Endothelial cell of umbilical vein (primary cell): Measurements from ENCODE around the gene MRPS21. TPM values are rescaled to one million over a fixed set of nuclear protein-coding genes. Genes with fewer than 3 reads are reported as not detected.

Experiments
- BruUV-seq: library from RNA; stranded (reverse); fragments of 400-500 nt; replicated peaks from 2 replicates; lab custom pipeline; 2021; lab: Mats Ljungman, UMichigan
- CTCF ChIA-PET: fragments of 300-600, 350-600 bp; sonication (Branson Sonifier 250); formaldehyde crosslinking; loops from one replicate; lab custom pipeline; 2021; ENCODE audit warnings: antibody characterized with exemption, inconsistent platforms; lab: Charles Lee
- POLR2A ChIA-PET: fragments of 300-600, 350-600 bp; sonication (Branson Sonifier 250); formaldehyde crosslinking; loops from one replicate; lab custom pipeline; 2021; ENCODE audit warnings: antibody characterized with exemption, inconsistent platforms; lab: Charles Lee
- DNase-seq: peaks from one replicate; pipeline ENCODE4 v3.0.0-alpha.2; 2011; ENCODE audit warnings: low read depth, low spot score
- FAIRE-seq: peaks from 2 replicates; lab custom pipeline; 2011; peaks lifted over from hg19 to GRCh38; lab: Jason Lieb, UNC
- H2AFZ ChIP-seq: 2 replicates; pipeline ENCODE4 v1.6.0; 2012; ENCODE audit warnings: low read depth, low read length, control low read depth, inconsistent platforms
- H3K27ac ChIP-seq: 2 replicates; pipeline ENCODE4 v1.5.1; 2011; ENCODE audit warnings: low read depth, mild to moderate bottlenecking, control low read depth, low read length, moderate library complexity; ENCODE audit not compliant: insufficient read depth
- H3K27me3 ChIP-seq, 2 experiments: 2 replicates each; pipeline versions ENCODE4 v1.6.0 to v1.6.1; 2011; ENCODE audit warnings: low read length in 2 of 2, mixed read lengths in 1 of 2; ENCODE audit not compliant: control insufficient read depth in 2 of 2, insufficient read depth in 2 of 2
- H3K36me3 ChIP-seq, 2 experiments: 2 replicates in 1 of 2; 3 replicates in 1 of 2; pipeline ENCODE4 v1.5.1; 2011; ENCODE audit warnings: low read length in 2 of 2, mild to moderate bottlenecking in 1 of 2, moderate library complexity in 1 of 2; ENCODE audit not compliant: control insufficient read depth in 2 of 2, insufficient read depth in 2 of 2; ENCODE audit errors: extremely low read depth in 1 of 2
- H3K4me1 ChIP-seq: 3 replicates; pipeline ENCODE4 v1.5.1; 2011; ENCODE audit warnings: mild to moderate bottlenecking, low read length; ENCODE audit not compliant: control insufficient read depth, insufficient read depth; ENCODE audit errors: extremely low read depth
- H3K4me2 ChIP-seq: 2 replicates; pipeline ENCODE4 v1.6.1; 2011; ENCODE audit warnings: low read length, control low read depth, mixed read lengths; ENCODE audit not compliant: insufficient read depth
- H3K4me3 ChIP-seq, 3 experiments: fragments of 200-600 bp in 1 of 3; sonication (generic), shearing (Covaris generic) in 1 of 3; replicated peaks in 1 of 3; 2 replicates each; pipeline ENCODE4 v1.5.1; 2011 to 2016; ENCODE audit warnings: control low read depth in 3 of 3, low read length in 3 of 3, mild to moderate bottlenecking in 2 of 3, inconsistent platforms in 1 of 3, low read depth in 1 of 3, moderate library complexity in 1 of 3; ENCODE audit not compliant: insufficient read depth in 1 of 3
- H3K79me2 ChIP-seq: 2 replicates; pipeline ENCODE4 v1.6.0; 2012; ENCODE audit warnings: low read length, inconsistent platforms; ENCODE audit not compliant: control insufficient read depth, insufficient read depth
- H3K9ac ChIP-seq: replicated peaks from 2 replicates; pipeline ENCODE3; 2011; ENCODE audit warnings: low read length, control low read depth; ENCODE audit not compliant: insufficient read depth; ENCODE audit errors: extremely low read depth
- H3K9me1 ChIP-seq: replicated peaks from 3 replicates; pipeline ENCODE4 v1.6.0; 2011; ENCODE audit warnings: mild to moderate bottlenecking, low read length; ENCODE audit not compliant: control insufficient read depth, insufficient read depth; ENCODE audit errors: extremely low read depth
- H3K9me3 ChIP-seq: replicated peaks from 2 replicates; pipeline ENCODE4 v1.5.1; 2012; ENCODE audit warnings: low read length, inconsistent platforms; ENCODE audit not compliant: control insufficient read depth, insufficient read depth
- H4K20me1 ChIP-seq: replicated peaks from 2 replicates; pipeline ENCODE3; 2011; ENCODE audit warnings: mild to moderate bottlenecking, low read length; ENCODE audit not compliant: control insufficient read depth, insufficient read depth; ENCODE audit errors: extremely low read depth
- EZH2 ChIP-seq: IDR thresholded peaks from 2 replicates; pipeline ENCODE4 v1.6.1; 2012; ENCODE audit warnings: borderline replicate concordance, low read depth, mild to moderate bottlenecking, moderate library complexity, low read length, inconsistent platforms; ENCODE audit not compliant: severe bottlenecking
- JUN ChIP-seq: IDR thresholded peaks from 2 replicates; pipeline ENCODE4 v1.6.1; 2011; ENCODE audit warnings: borderline replicate concordance, low read depth; ENCODE audit not compliant: insufficient read length, insufficient read depth
- POLR2A ChIP-seq: IDR thresholded peaks from 2 replicates; pipeline ENCODE4 v1.6.1; 2012; ENCODE audit warnings: low read depth, mild to moderate bottlenecking, control low read depth, low read length
- dilution Hi-C: fragments of 300-500 bp; cut with MboI; formaldehyde crosslinking; loops from one replicate; pipeline ENCODE4 v1.15.0; 2019; ENCODE audit warnings: low sequenced_read_pairs; ENCODE audit not compliant: extremely low pct_ligation_motif_present
- intact Hi-C: fragments of 100-400 bp; cut with micrococcal nuclease; formaldehyde crosslinking; loops from one replicate; pipeline ENCODE4 v1.10.0; 2022
- polyA plus RNA-seq, 4 experiments: library from polyadenylated mRNA; depleted of rRNA in 3 of 4; stranded (reverse) in 3 of 4; unstranded in 1 of 4; fragments of >200 nt; gene quantifications; 2 replicates each; pipeline versions ENCODE4 v1.2.1 to v1.2.3, GENCODE V29; 2011 to 2012; ENCODE audit warnings: missing spikeins in 1 of 4
- total RNA-seq: library from RNA; stranded (reverse); gene quantifications from 2 replicates; pipeline ENCODE4 v1.2.3, GENCODE V29; 2021
- TF ChIP-seq, protein P1 (sequence below): IDR thresholded peaks from 2 replicates; pipeline ENCODE4 v1.6.1; 2011; ENCODE audit not compliant: insufficient read depth, insufficient read length

Gene MRPS21
- total and polyA plus RNA-seq, 2 donors (not counting 3 experiments of a cell fraction or from before 2014, with no cell fraction given), result 63.1 to 76.7 TPM

- CTCF ChIA-PET, result interaction anchor here (0.6 to 16.3 kb wide), 10 partner anchors 9 to 95 kb away, joined by 3 to 466 read pairs (median 4); partner anchors contain the start of genes ANP32E, APH1A, C1orf54 and CA14
- H3K4me3 ChIP-seq, result peak within 1 kb of the TSS; percentile 20 to 40 (median 29)
- no peaks in the 10 kb centered on the region for H3K36me3 ChIP-seq
- peak within 1 kb of the TSS; percentile 63 for H3K4me2 ChIP-seq
- peak within 1 kb of the TSS; percentile 87 for H2AFZ ChIP-seq
- TF ChIP-seq JUN (no peak), POLR2A (peak; percentile 44)
- TF ChIP-seq, protein P1, sequence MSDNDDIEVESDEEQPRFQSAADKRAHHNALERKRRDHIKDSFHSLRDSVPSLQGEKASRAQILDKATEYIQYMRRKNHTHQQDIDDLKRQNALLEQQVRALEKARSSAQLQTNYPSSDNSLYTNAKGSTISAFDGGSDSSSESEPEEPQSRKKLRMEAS, result peak; percentile 97
- H3K9me3 ChIP-seq, result no peaks in the 10 kb centered on the region
- H3K4me1 ChIP-seq, result peaks cover 10% of the 10 kb centered on the region
- DNase-seq (peak; percentile 91), FAIRE-seq (peak; percentile 96)
- peaks cover 0 to 8% of the 10 kb centered on the region in 2 experiments for H3K27me3 ChIP-seq
- POLR2A ChIA-PET, result no interaction called here
- BruUV-seq, result TSS peak; percentile 67
- H3K79me2 ChIP-seq, result no peaks in the 10 kb centered on the region
- intact Hi-C loops (loop anchor here (1.0 kb wide), 5 partner anchors 11 to 46 kb away; partner anchors contain the start of genes ANP32E, APH1A and MRPS21), dilution Hi-C loops (no loop called here)
- no peaks in the 10 kb centered on the region for H4K20me1 ChIP-seq
- H3K9me1 ChIP-seq, result no peaks in the 10 kb centered on the region
- peak within 1 kb of the TSS; percentile 33 for H3K9ac ChIP-seq
- no peak within 1 kb of the TSS for H3K27ac ChIP-seq
Observed at GRCh38 chr1:150281758-150282557, 11.7 kb upstream of the MRPS21 start, which contains the start of gene CIART. Gene CIART, plus strand, starts transcription at chr1:150282554. Its CDS starts 714 bp downstream, at chr1:150283268.

DNA sequence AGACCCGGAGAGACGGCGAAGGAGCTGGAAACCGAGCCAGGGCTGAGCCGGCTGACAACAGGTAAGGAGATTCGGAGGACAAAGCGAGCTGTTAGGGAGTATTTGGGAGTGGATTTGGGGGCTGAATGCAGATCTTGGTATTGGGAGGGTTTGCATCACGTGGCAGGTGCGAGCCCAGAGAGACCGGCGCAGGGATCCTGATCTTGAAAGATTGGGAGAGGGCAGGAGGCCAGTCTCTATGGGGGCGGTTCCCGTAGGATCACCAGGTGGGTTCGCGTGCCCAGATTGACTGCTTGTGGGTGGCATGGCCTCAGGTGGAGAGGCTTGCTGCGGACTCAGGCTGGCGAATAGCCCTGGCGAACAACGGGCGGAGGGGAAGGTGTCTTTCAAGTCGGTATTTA lies 11.1 kb upstream of the MRPS21 start:
- Histone ChIP-seq H3K79me2 (no peaks in the 10 kb centered on the region), H3K27ac (no peak overlapping the region), H3K36me3 (no peaks in the 10 kb centered on the region), H2AFZ (peak overlapping the region; percentile 87), H4K20me1 (no peaks in the 10 kb centered on the region), H3K4me2 (peak overlapping the region; percentile 14), H3K27me3 (peaks cover 0 to 8% of the 10 kb centered on the region in 2 experiments), H3K9me1 (no peaks in the 10 kb centered on the region), H3K4me3 (peak overlapping the region in 1 of 3 experiments; percentile 29), H3K4me1 (peaks cover 10% of the 10 kb centered on the region), H3K9me3 (no peaks in the 10 kb centered on the region), H3K9ac (no peak overlapping the region)
- no peak for TF ChIP-seq POLR2A
- peak; percentile 50 for TF ChIP-seq EZH2
- ChIA-PET POLR2A (no interaction called here), CTCF (interaction anchor here (2.2 to 16.3 kb wide), 3 partner anchors 10 to 26 kb away, joined by 23 to 466 read pairs (median 26); partner anchors contain the start of genes APH1A, C1orf54 and CA14)
- intact Hi-C loops, result no loop called here
- no peak for FAIRE-seq
- dilution Hi-C loops, result no loop called here
- BruUV-seq, result no TSS peak
- DNase-seq, result no peak
